Stomach (tissue), 9 donors: Measurements from ENCODE around the gene TXNL4A. TPM values are rescaled to one million over a fixed set of nuclear protein-coding genes. Genes with fewer than 3 reads are reported as not detected.

Experiments used
- DNase-seq, 2 donors: peaks; one replicate each; pipeline versions ENCODE4 v3.0.0 to v3.0.0-alpha.2; 2013 to 2019
- H3K27ac ChIP-seq, 5 donors: fragments of 200-600 bp in 4 of 5; sonication (generic) in 4 of 5; one replicate each; pipeline ENCODE4 v1.5.1; 2013 to 2019; ENCODE audit warnings: mild to moderate bottlenecking in 1 of 5, moderate library complexity in 1 of 5
- H3K27me3 ChIP-seq, 3 donors: fragments of 200-600 bp; sonication (generic); one replicate each; pipeline ENCODE4 v1.5.1; 2017 to 2019; ENCODE audit warnings: mixed run types in 1 of 3
- H3K36me3 ChIP-seq, 4 donors: fragments of 200-600 bp; sonication (generic); 1 replicate in 3 of 4; 2 replicates in 1 of 4; pipeline ENCODE4 v1.5.1; 2016 to 2019
- H3K4me1 ChIP-seq, 4 donors: fragments of 200-600 bp; sonication (generic); one replicate each; pipeline ENCODE4 v1.5.1; 2016 to 2019
- H3K4me3 ChIP-seq, 4 donors: fragments of 200-600 bp; sonication (generic) in 3 of 4; one replicate each; pipeline ENCODE4 v1.5.1; 2016 to 2019; ENCODE audit warnings: mild to moderate bottlenecking in 1 of 4
- H3K9me3 ChIP-seq, 4 donors: fragments of 200-600 bp; sonication (generic); one replicate each; pipeline ENCODE4 v1.5.1; 2016 to 2019
- CTCF ChIP-seq, 7 experiments: fragments of 450-650 bp in 4 of 7; fragments of 200-600 bp in 3 of 7; sonication (generic) in 3 of 7; IDR thresholded peaks; one replicate each; pipeline ENCODE4 v1.5.1; 2016 to 2019; ENCODE audit warnings: antibody characterized with exemption in 7 of 7, control low read depth in 2 of 7, mild to moderate bottlenecking in 1 of 7
- EP300 ChIP-seq: sonication (generic); formaldehyde crosslinking; IDR thresholded peaks from one replicate; pipeline ENCODE4 v1.6.1; 2017; ENCODE audit warnings: antibody characterized with exemption
- POLR2A ChIP-seq, 4 donors: fragments of 450-650 bp; IDR thresholded peaks; one replicate each; pipeline ENCODE4 v1.6.1; 2016; ENCODE audit warnings: antibody characterized with exemption in 4 of 4, control low read depth in 2 of 4, mild to moderate bottlenecking in 1 of 4, moderate library complexity in 1 of 4
- POLR2AphosphoS5 ChIP-seq, 3 donors: sonication (generic); formaldehyde crosslinking; IDR thresholded peaks; one replicate each; pipeline ENCODE4 v1.6.1; 2016; ENCODE audit warnings: antibody characterized with exemption in 3 of 3
- WGBS, 5 donors: extraction: QIAGEN DNeasy Blood & Tissue Kit in 3 of 5; methylation state at CpG; one replicate each; pipeline versions ENCODE4 v1.1.5 to v1.1.7; 2013 to 2018; 5-methylcytosine and 5-hydroxymethylcytosine counted together
- intact Hi-C: fragments of 100-400 bp; cut with DNase I; formaldehyde crosslinking; loops from one replicate; pipeline ENCODE4 v1.15.1; 2023; ENCODE audit warnings: low total_unique reads
- polyA plus RNA-seq, 3 donors: library from polyadenylated mRNA; stranded (reverse); fragments of 200-250 nt; gene quantifications; one replicate each; pipeline ENCODE4 v1.2.3, GENCODE V29; 2013
- total RNA-seq, 5 donors: library from RNA; depleted of rRNA; stranded (reverse); fragments of >200 nt; gene quantifications; one replicate each; pipeline versions ENCODE4 v1.1.0 to v1.2.3, GENCODE V29; 2014 to 2016
- donor health status: healthy with polysubstance abuse.
- donor health status: Bipolar disorder and iron deficiency.
- donor health status: healthy.

TXNL4A gene
- total and polyA plus RNA-seq, 8 donors: 12.9 to 146 (median 59.4) TPM

- TF ChIP-seq CTCF (IDR thresholded peaks at IDR 0.05) (peak in 1 of 7 experiments; percentile 18), POLR2AphosphoS5 (IDR thresholded peaks at IDR 0.05) (peak in 1 of 3 donors; percentile 1), EP300 (no peak), POLR2A (IDR thresholded peaks at IDR 0.05) (no peak)
- Histone ChIP-seq H3K36me3 (peaks cover 7 to 19% (median 17%) of the 10 kb centered on the region in 4 donors), H3K27me3 (no peaks in the 10 kb centered on the region), H3K27ac (peak overlapping the region; percentile 89 to 98 (median 95)), H3K9me3 (no peaks in the 10 kb centered on the region), H3K4me3 (peak overlapping the region; percentile 71 to 93 (median 84)), H3K4me1 (peaks cover 15 to 47% (median 30%) of the 10 kb centered on the region in 4 donors)
- peak; percentile 57 to 87 for DNase-seq
- intact Hi-C loops: no loop called here
- 0 to 2% (median 1%) methylated on average over 19 to 48 of the region's 48 CpGs for WGBS, 5 donors
These were observed 302 bp downstream of the TXNL4A start for GRCh38 chr18:79988071-79988450.

GRCh38 chr18:79987566-79987965 is 797 bp downstream of the TXNL4A start:
- intact Hi-C loops: no loop called here
- Histone ChIP-seq H3K9me3 (no peaks in the 10 kb centered on the region), H3K4me3 (peak overlapping the region; percentile 71 to 93 (median 84)), H3K36me3 (peaks cover 7 to 23% (median 17%) of the 10 kb centered on the region in 4 donors), H3K27me3 (no peaks in the 10 kb centered on the region), H3K27ac (peak overlapping the region in 4 of 5 donors; percentile 89 to 98 (median 96)), H3K4me1 (peaks cover 15 to 52% (median 34%) of the 10 kb centered on the region in 4 donors)
- 0 to 1% (median 1%) methylated on average over 6 of the region's 6 CpGs for WGBS, 5 donors
- DNase-seq: peak in 1 of 2 donors; percentile 18
- TF ChIP-seq EP300 (no peak), POLR2AphosphoS5 (IDR thresholded peaks at IDR 0.05) (no peak), CTCF (IDR thresholded peaks at IDR 0.05) (no peak), POLR2A (IDR thresholded peaks at IDR 0.05) (no peak)

GRCh38 chr18:79986726-79987125 is 1.6 kb downstream of the TXNL4A start:
- Histone ChIP-seq H3K4me3 (peak overlapping the region; percentile 71 to 93 (median 84)), H3K36me3 (peaks cover 7 to 28% (median 19%) of the 10 kb centered on the region in 4 donors), H3K27ac (peak overlapping the region in 2 of 5 donors; percentile 3 to 34), H3K9me3 (no peaks in the 10 kb centered on the region), H3K4me1 (peaks cover 15 to 61% (median 40%) of the 10 kb centered on the region in 4 donors), H3K27me3 (no peaks in the 10 kb centered on the region)
- no peak for TF ChIP-seq POLR2AphosphoS5 (IDR thresholded peaks at IDR 0.05)
- TF ChIP-seq CTCF (IDR thresholded peaks at IDR 0.05): no peak
- TF ChIP-seq POLR2A (IDR thresholded peaks at IDR 0.05): no peak
- no peak for TF ChIP-seq EP300
- DNase-seq: no peak
- intact Hi-C loops: no loop called here
- WGBS, 5 donors: 27 to 49% (median 30%) methylated on average over 7 of the region's 7 CpGs

GRCh38 chr18:79985172-79985571 is 3.2 kb downstream of the TXNL4A start:
- peaks cover 7 to 28% (median 19%) of the 10 kb centered on the region in 4 donors for H3K36me3 ChIP-seq
- intact Hi-C loops: no loop called here
- H3K9me3 ChIP-seq: no peaks in the 10 kb centered on the region
- no peak for DNase-seq
- no peak overlapping the region for H3K27ac ChIP-seq
- H3K27me3 ChIP-seq: no peaks in the 10 kb centered on the region
- peaks cover 15 to 63% (median 42%) of the 10 kb centered on the region in 4 donors for H3K4me1 ChIP-seq
- no peak overlapping the region for H3K4me3 ChIP-seq
- WGBS, 5 donors: 88 to 93% (median 90%) methylated on average over 12 of the region's 12 CpGs
- TF ChIP-seq EP300: no peak
- TF ChIP-seq POLR2AphosphoS5 (IDR thresholded peaks at IDR 0.05): no peak
- no peak for TF ChIP-seq CTCF (IDR thresholded peaks at IDR 0.05)
- TF ChIP-seq POLR2A (IDR thresholded peaks at IDR 0.05): no peak
